Measurements from ENCODE around the gene GRAP. TPM values are rescaled to one million over a fixed set of nuclear protein-coding genes. Genes with fewer than 3 reads are reported as not detected.
"Not testable (repeated sequence)": the region's sequence is repeated elsewhere in the genome, so short reads cannot be mapped to it uniquely, and the experiment has no call there.

The GRAP gene
- total and polyA plus RNA-seq, 9 of the 15 experiments (the other 6 are each of a cell fraction or from before 2014, with no cell fraction given) = 0.07 to 0.41 (median 0.19) TPM; not detected in 5

- intact Hi-C loops (cut with micrococcal nuclease); in situ Hi-C loops (cut with MboI); H3K9ac ChIP-seq (ENCODE audit: insufficient read depth in 1 of 2, low read depth in 2 of 2, low read length in 2 of 2); DNase-seq (ENCODE audit: extremely low read depth in 1 of 4, low spot score in 3 of 4); CTCF ChIA-PET (ENCODE audit: low intra/inter-chr PET ratio); H3K4me3 ChIP-seq; POLR2A ChIA-PET; H3K36me3 ChIP-seq (ENCODE audit: control insufficient read depth, insufficient read depth, low read length); H3K27me3 ChIP-seq (ENCODE audit: control insufficient read depth in 2 of 2, insufficient read depth in 2 of 2, low read length in 2 of 2); H2AFZ ChIP-seq (ENCODE audit: low read depth, low read length); H3K9me3 ChIP-seq (replicated peaks; ENCODE audit: control insufficient read depth, insufficient read depth, low read depth, low read length); H3K4me2 ChIP-seq (ENCODE audit: insufficient read depth, low read length); FAIRE-seq; H3K9me1 ChIP-seq (ENCODE audit: control insufficient read depth, insufficient read depth, low read length); H3K79me2 ChIP-seq (ENCODE audit: control insufficient read depth, insufficient read depth, low read length); H3K27ac ChIP-seq (ENCODE audit: extremely low read depth, low read depth, low read length); H4K20me1 ChIP-seq (replicated peaks; ENCODE audit: control insufficient read depth, insufficient read depth, low read length); H3K4me1 ChIP-seq (replicated peaks in 1 of 2; ENCODE audit: control insufficient read depth in 2 of 2, insufficient read depth in 2 of 2, low read length in 2 of 2): not testable (repeated sequence)
- ATAC-seq = peak; percentile 43; the same call in 2 of the 3 replicates
- no CpG with 5 or more reads among the region's 51 CpGs for WGBS (ENCODE audit: insufficient coverage, low coverage, missing lambda C conversion rate)
- TSS peak; percentile 93 for BruUV-seq (replicated peaks)
Observed at GRCh38 chr17:19062009-19062717, 15.4 kb upstream of the GRAP start.

- H3K27ac ChIP-seq (ENCODE audit: extremely low read depth, low read depth, low read length); H3K4me1 ChIP-seq (replicated peaks in 1 of 2; ENCODE audit: control insufficient read depth in 2 of 2, insufficient read depth in 2 of 2, low read length in 2 of 2); H3K4me3 ChIP-seq; BruUV-seq (replicated peaks); POLR2A ChIA-PET; H3K79me2 ChIP-seq (ENCODE audit: control insufficient read depth, insufficient read depth, low read length); H3K27me3 ChIP-seq (ENCODE audit: control insufficient read depth in 2 of 2, insufficient read depth in 2 of 2, low read length in 2 of 2); in situ Hi-C loops (cut with MboI); H2AFZ ChIP-seq (ENCODE audit: low read depth, low read length); FAIRE-seq; H3K36me3 ChIP-seq (ENCODE audit: control insufficient read depth, insufficient read depth, low read length); H3K9me1 ChIP-seq (ENCODE audit: control insufficient read depth, insufficient read depth, low read length); CTCF ChIA-PET (ENCODE audit: low intra/inter-chr PET ratio); H4K20me1 ChIP-seq (replicated peaks; ENCODE audit: control insufficient read depth, insufficient read depth, low read length); H3K4me2 ChIP-seq (ENCODE audit: insufficient read depth, low read length); intact Hi-C loops (cut with micrococcal nuclease); H3K9me3 ChIP-seq (replicated peaks; ENCODE audit: control insufficient read depth, insufficient read depth, low read depth, low read length); DNase-seq (ENCODE audit: extremely low read depth in 1 of 4, low spot score in 3 of 4); H3K9ac ChIP-seq (ENCODE audit: insufficient read depth in 1 of 2, low read depth in 2 of 2, low read length in 2 of 2): not testable (repeated sequence)
- WGBS (ENCODE audit: insufficient coverage, low coverage, missing lambda C conversion rate) = no CpG with 5 or more reads among the region's 12 CpGs
- ATAC-seq = peak; percentile 96
Observed at GRCh38 chr17:19055447-19055846, 8.7 kb upstream of the GRAP start.

DNA sequence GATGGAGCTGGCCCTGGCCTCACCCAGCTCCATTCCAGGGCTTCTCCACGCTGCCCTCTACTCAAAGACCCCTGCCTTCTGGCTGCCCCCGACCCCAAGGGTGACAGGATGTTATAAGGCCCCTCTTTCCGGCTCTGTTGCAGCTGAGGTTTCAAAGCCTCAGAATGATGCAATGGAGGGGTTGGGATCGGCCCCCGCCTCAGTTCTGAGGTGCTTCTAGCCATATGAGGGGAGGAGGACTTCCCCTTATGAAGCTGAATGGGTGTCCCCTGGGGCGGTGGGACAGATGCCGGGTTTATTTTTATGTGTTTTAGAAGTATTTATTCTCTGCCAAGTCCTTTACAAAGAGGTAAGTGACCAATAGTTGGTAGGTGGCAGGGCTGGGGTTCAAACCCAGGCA lies 2.1 kb upstream of the GRAP start:
- DNase-seq (ENCODE audit: extremely low read depth in 1 of 4, low spot score in 3 of 4); H3K9me3 ChIP-seq (replicated peaks; ENCODE audit: control insufficient read depth, insufficient read depth, low read depth, low read length); H3K4me1 ChIP-seq (replicated peaks in 1 of 2; ENCODE audit: control insufficient read depth in 2 of 2, insufficient read depth in 2 of 2, low read length in 2 of 2); H3K9me1 ChIP-seq (ENCODE audit: control insufficient read depth, insufficient read depth, low read length); H3K27ac ChIP-seq (ENCODE audit: extremely low read depth, low read depth, low read length); ATAC-seq; H3K27me3 ChIP-seq (ENCODE audit: control insufficient read depth in 2 of 2, insufficient read depth in 2 of 2, low read length in 2 of 2); intact Hi-C loops (cut with micrococcal nuclease); H3K79me2 ChIP-seq (ENCODE audit: control insufficient read depth, insufficient read depth, low read length); H4K20me1 ChIP-seq (replicated peaks; ENCODE audit: control insufficient read depth, insufficient read depth, low read length); H3K4me3 ChIP-seq; FAIRE-seq; H3K36me3 ChIP-seq (ENCODE audit: control insufficient read depth, insufficient read depth, low read length); H3K4me2 ChIP-seq (ENCODE audit: insufficient read depth, low read length); H2AFZ ChIP-seq (ENCODE audit: low read depth, low read length); CTCF ChIA-PET (ENCODE audit: low intra/inter-chr PET ratio); BruUV-seq (replicated peaks); POLR2A ChIA-PET; in situ Hi-C loops (cut with MboI); H3K9ac ChIP-seq (ENCODE audit: insufficient read depth in 1 of 2, low read depth in 2 of 2, low read length in 2 of 2): not testable (repeated sequence)
- WGBS (ENCODE audit: insufficient coverage, low coverage, missing lambda C conversion rate) = no CpG with 5 or more reads among the region's 7 CpGs

- intact Hi-C loops (cut with micrococcal nuclease); BruUV-seq (replicated peaks); DNase-seq (ENCODE audit: extremely low read depth in 1 of 4, low spot score in 3 of 4): not testable (repeated sequence)
Observed at GRCh38 chr17:19047510-19047909, 753 bp upstream of the GRAP start.

More at GRCh38 chr17:19047510-19047909, 753 bp upstream of the GRAP start:
- H4K20me1 ChIP-seq (replicated peaks; ENCODE audit: control insufficient read depth, insufficient read depth, low read length); H3K9me1 ChIP-seq (ENCODE audit: control insufficient read depth, insufficient read depth, low read length); H3K27me3 ChIP-seq (ENCODE audit: control insufficient read depth in 2 of 2, insufficient read depth in 2 of 2, low read length in 2 of 2); H2AFZ ChIP-seq (ENCODE audit: low read depth, low read length); H3K36me3 ChIP-seq (ENCODE audit: control insufficient read depth, insufficient read depth, low read length); FAIRE-seq; H3K4me2 ChIP-seq (ENCODE audit: insufficient read depth, low read length); H3K9ac ChIP-seq (ENCODE audit: insufficient read depth in 1 of 2, low read depth in 2 of 2, low read length in 2 of 2); in situ Hi-C loops (cut with MboI); H3K4me1 ChIP-seq (replicated peaks in 1 of 2; ENCODE audit: control insufficient read depth in 2 of 2, insufficient read depth in 2 of 2, low read length in 2 of 2); POLR2A ChIA-PET; H3K9me3 ChIP-seq (replicated peaks; ENCODE audit: control insufficient read depth, insufficient read depth, low read depth, low read length); H3K27ac ChIP-seq (ENCODE audit: extremely low read depth, low read depth, low read length); H3K79me2 ChIP-seq (ENCODE audit: control insufficient read depth, insufficient read depth, low read length); H3K4me3 ChIP-seq; CTCF ChIA-PET (ENCODE audit: low intra/inter-chr PET ratio); ATAC-seq: not testable (repeated sequence)
- 76% methylated on average over 3 of the region's 7 CpGs for WGBS (ENCODE audit: insufficient coverage, low coverage, missing lambda C conversion rate)

Measured in K562 (cell line).